ENCODE measurements around the gene DNAI4. TPM values are rescaled to one million over a fixed set of nuclear protein-coding genes. Genes with fewer than 3 reads are reported as not detected.

The DNAI4 gene
- total RNA-seq, 2 donors from 2014 or later = 0.66 to 9.1 TPM

DNA sequence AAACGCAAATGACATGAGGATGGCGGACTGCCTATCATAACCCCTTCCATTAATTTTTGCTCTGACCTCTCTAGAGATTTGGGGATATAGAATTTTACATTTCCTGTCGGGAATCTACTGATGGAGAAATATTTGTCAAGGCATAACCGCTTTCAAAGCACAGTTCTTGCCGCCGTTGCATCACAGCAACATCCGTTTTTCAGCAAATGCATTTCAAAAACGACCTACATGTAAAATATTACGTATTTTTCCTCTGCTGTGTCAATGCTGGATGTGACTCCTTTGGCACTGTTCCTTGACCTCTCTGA, 5.0 kb upstream of the DNAI4 start:
- peaks cover 33% of the 10 kb centered on the region for H3K4me1 ChIP-seq
- no peak for ATAC-seq
- no peaks in the 10 kb centered on the region for H3K36me3 ChIP-seq (replicated peaks in 1 of 2; ENCODE audit: insufficient read depth in 1 of 2, low read depth in 2 of 2)
- H3K4me3 ChIP-seq = peak overlapping the region; percentile 32 to 87
- no peaks in the 10 kb centered on the region for H3K9me3 ChIP-seq
- peak overlapping the region; percentile 87 to 99 (median 92) for H3K27ac ChIP-seq
- intact Hi-C loops (cut with DNase I) = no loop called here
- DNase-seq = no peak
- TF ChIP-seq POLR2A (IDR thresholded peaks at IDR 0.05) = no peak
- TF ChIP-seq, protein P1, sequence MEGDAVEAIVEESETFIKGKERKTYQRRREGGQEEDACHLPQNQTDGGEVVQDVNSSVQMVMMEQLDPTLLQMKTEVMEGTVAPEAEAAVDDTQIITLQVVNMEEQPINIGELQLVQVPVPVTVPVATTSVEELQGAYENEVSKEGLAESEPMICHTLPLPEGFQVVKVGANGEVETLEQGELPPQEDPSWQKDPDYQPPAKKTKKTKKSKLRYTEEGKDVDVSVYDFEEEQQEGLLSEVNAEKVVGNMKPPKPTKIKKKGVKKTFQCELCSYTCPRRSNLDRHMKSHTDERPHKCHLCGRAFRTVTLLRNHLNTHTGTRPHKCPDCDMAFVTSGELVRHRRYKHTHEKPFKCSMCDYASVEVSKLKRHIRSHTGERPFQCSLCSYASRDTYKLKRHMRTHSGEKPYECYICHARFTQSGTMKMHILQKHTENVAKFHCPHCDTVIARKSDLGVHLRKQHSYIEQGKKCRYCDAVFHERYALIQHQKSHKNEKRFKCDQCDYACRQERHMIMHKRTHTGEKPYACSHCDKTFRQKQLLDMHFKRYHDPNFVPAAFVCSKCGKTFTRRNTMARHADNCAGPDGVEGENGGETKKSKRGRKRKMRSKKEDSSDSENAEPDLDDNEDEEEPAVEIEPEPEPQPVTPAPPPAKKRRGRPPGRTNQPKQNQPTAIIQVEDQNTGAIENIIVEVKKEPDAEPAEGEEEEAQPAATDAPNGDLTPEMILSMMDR (IDR thresholded peaks at IDR 0.05) = no peak
- no peaks in the 10 kb centered on the region for H3K27me3 ChIP-seq
- 3 to 6% methylated on average over 9 of the region's 9 CpGs for WGBS, 2 donors

DNA sequence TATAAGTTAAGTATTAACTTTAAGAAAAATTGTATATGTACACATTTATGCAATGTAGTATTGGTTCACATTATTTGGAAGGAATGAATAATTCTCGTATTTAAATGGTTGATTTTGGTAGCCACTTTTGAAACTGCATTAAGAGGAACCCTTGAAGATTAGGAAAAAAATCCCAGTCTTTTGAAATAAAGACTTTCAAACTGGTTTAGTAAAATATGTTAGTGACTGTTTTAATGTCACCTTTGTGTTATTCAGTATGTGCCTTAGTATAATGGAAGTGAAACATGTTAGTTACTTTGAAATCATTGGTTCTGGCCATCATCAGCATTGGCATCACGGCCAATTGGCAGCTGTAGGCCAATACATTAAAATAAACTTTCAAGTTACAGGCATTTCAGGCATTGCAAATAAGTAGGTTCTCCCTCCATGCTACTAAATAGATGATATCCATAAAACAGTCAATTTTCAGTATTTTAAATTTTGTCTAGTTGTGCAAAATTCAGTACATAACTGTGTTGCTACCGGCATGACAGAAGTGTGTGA, 4.6 kb upstream of the DNAI4 start:
- DNase-seq (no peak), ATAC-seq (no peak)
- Histone ChIP-seq H3K27ac (peak overlapping the region; percentile 87 to 99 (median 92)), H3K36me3 (replicated peaks in 1 of 2; ENCODE audit: insufficient read depth in 1 of 2, low read depth in 2 of 2) (no peaks in the 10 kb centered on the region), H3K9me3 (no peaks in the 10 kb centered on the region), H3K4me1 (peaks cover 33% of the 10 kb centered on the region), H3K27me3 (no peaks in the 10 kb centered on the region), H3K4me3 (no peak overlapping the region)
- WGBS, 2 donors = 30 to 34% methylated on average over 3 of the region's 3 CpGs
- intact Hi-C loops (cut with DNase I) = no loop called here
- TF ChIP-seq POLR2A (IDR thresholded peaks at IDR 0.05) = no peak
- TF ChIP-seq, protein P1 (IDR thresholded peaks at IDR 0.05) = no peak

GRCh38 chr1:66927528-66927927, 2.9 kb upstream of the DNAI4 start:
- DNase-seq (no peak), ATAC-seq (no peak)
- H3K27me3 ChIP-seq = no peaks in the 10 kb centered on the region
- no peaks in the 10 kb centered on the region for H3K36me3 ChIP-seq (replicated peaks in 1 of 2; ENCODE audit: insufficient read depth in 1 of 2, low read depth in 2 of 2)
- H3K4me1 ChIP-seq = peaks cover 34% of the 10 kb centered on the region
- H3K9me3 ChIP-seq = no peaks in the 10 kb centered on the region
- intact Hi-C loops (cut with DNase I) = no loop called here
- H3K27ac ChIP-seq = no peak overlapping the region
- H3K4me3 ChIP-seq = no peak overlapping the region
- TF ChIP-seq POLR2A (IDR thresholded peaks at IDR 0.05) = no peak
- TF ChIP-seq, protein P1 (IDR thresholded peaks at IDR 0.05) = no peak

GRCh38 chr1:66925944-66926343, 1.3 kb upstream of the DNAI4 start:
- intact Hi-C loops (cut with DNase I) = no loop called here
- TF ChIP-seq POLR2A (IDR thresholded peaks at IDR 0.05) = no peak
- TF ChIP-seq, protein P1 (IDR thresholded peaks at IDR 0.05) = no peak
- ATAC-seq = no peak
- Histone ChIP-seq H3K36me3 (replicated peaks in 1 of 2; ENCODE audit: insufficient read depth in 1 of 2, low read depth in 2 of 2) (no peaks in the 10 kb centered on the region), H3K4me1 (peaks cover 19% of the 10 kb centered on the region), H3K27ac (peak overlapping the region; percentile 75 to 94 (median 80)), H3K4me3 (peak overlapping the region; percentile 37 to 87), H3K27me3 (no peaks in the 10 kb centered on the region), H3K9me3 (no peaks in the 10 kb centered on the region)
- no peak for DNase-seq
- WGBS, 2 donors = 26 to 31% methylated on average over 9 of the region's 9 CpGs

- Histone ChIP-seq H3K27me3 (no peaks in the 10 kb centered on the region), H3K27ac (peak overlapping the region; percentile 75 to 94 (median 80)), H3K4me1 (peaks cover 19% of the 10 kb centered on the region), H3K4me3 (peak overlapping the region; percentile 37 to 87), H3K9me3 (no peaks in the 10 kb centered on the region), H3K36me3 (replicated peaks in 1 of 2; ENCODE audit: insufficient read depth in 1 of 2, low read depth in 2 of 2) (no peaks in the 10 kb centered on the region)
- intact Hi-C loops (cut with DNase I) = no loop called here
- ATAC-seq = peak; percentile 0
- 4% methylated on average over 11 of the region's 11 CpGs for WGBS, 2 donors
- no peak for TF ChIP-seq POLR2A (IDR thresholded peaks at IDR 0.05)
- TF ChIP-seq, protein P1 (IDR thresholded peaks at IDR 0.05) = no peak
- no peak for DNase-seq
These were observed 878 bp upstream of the DNAI4 start for GRCh38 chr1:66925558-66925910.

Measured in body of pancreas (tissue), 4 donors.